ENCODE data around the gene RCOR1.

- TF ChIP-seq CTCF (IDR thresholded peaks at IDR 0.05; ENCODE audit: insufficient read depth, low read length) (no peak), GABPA (IDR thresholded peaks at IDR 0.05; ENCODE audit: low read depth) (no peak), POLR2AphosphoS5 (IDR thresholded peaks at IDR 0.05; ENCODE audit: low read depth) (no peak), REST (IDR thresholded peaks at IDR 0.05; ENCODE audit: insufficient replicate concordance, low read depth) (no peak), SPI1 (IDR thresholded peaks at IDR 0.05; ENCODE audit: borderline replicate concordance, low read depth) (no peak)
Measured at GRCh38 chr14:102752239-102752847, 159.9 kb downstream of the RCOR1 start.

Data from HL-60 (cell line).